22Rv1 (cell line): ENCODE data around the gene ABI3BP.

Experiments used
- ZFX ChIP-seq: fragments of 450-650 bp; IDR thresholded peaks from 2 replicates; pipeline ENCODE4 v1.6.1; 2017; ENCODE audit warnings: antibody characterized with exemption, borderline replicate concordance
- TF ChIP-seq, protein P1 (sequence below): fragments of 450-650 bp; IDR thresholded peaks from 2 replicates; pipeline ENCODE4 v1.5.1; 2017; ENCODE audit warnings: mild to moderate bottlenecking

DNA sequence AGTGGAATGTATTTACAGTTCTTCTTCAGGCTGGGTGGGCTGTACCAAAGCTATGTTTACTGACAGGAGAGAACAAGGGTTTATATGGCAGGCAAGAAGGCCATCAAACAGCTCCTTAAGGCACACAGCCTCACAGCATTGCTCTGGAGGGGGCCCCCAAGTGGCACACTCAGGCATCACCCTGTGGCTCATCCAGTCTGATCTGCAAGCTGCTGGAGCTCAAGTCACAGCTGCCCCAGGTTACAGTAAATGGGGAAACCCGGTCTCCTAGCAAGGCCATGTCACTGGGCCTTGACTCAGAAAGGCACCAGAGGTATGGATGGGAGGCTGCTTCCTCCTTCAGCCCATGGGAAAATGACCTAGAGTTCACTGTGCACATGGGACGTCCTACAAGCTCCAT, 216.5 kb downstream of the ABI3BP start:
- TF ChIP-seq, protein P1, sequence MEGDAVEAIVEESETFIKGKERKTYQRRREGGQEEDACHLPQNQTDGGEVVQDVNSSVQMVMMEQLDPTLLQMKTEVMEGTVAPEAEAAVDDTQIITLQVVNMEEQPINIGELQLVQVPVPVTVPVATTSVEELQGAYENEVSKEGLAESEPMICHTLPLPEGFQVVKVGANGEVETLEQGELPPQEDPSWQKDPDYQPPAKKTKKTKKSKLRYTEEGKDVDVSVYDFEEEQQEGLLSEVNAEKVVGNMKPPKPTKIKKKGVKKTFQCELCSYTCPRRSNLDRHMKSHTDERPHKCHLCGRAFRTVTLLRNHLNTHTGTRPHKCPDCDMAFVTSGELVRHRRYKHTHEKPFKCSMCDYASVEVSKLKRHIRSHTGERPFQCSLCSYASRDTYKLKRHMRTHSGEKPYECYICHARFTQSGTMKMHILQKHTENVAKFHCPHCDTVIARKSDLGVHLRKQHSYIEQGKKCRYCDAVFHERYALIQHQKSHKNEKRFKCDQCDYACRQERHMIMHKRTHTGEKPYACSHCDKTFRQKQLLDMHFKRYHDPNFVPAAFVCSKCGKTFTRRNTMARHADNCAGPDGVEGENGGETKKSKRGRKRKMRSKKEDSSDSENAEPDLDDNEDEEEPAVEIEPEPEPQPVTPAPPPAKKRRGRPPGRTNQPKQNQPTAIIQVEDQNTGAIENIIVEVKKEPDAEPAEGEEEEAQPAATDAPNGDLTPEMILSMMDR, result peak; percentile 15; the same call in 1 of the 2 replicates
- no peak for TF ChIP-seq ZFX
